GM12878 (cell line): ENCODE data around the gene DUSP14. TPM values are rescaled to one million over a fixed set of nuclear protein-coding genes. Genes with fewer than 3 reads are reported as not detected.

Experiments
- ATAC-seq: fragments of 200-7000 bp; cut with Tn5 transposase; 3 replicates; pipeline ENCODE4 v1.9.1; 2020; ENCODE audit warnings: mild to moderate bottlenecking, moderate library complexity
- BruUV-seq: library from RNA; stranded (reverse); fragments of 400-500 nt; replicated peaks from 2 replicates; lab custom pipeline; 2021; lab: Mats Ljungman, UMichigan
- CTCF ChIA-PET: fragments of 300-600 bp; sonication (Branson Sonifier 250); formaldehyde crosslinking; extraction: SDS; loops from one replicate; lab custom pipeline; 2021; ENCODE audit warnings: inconsistent platforms; lab: Yijun Ruan, JAX
- POLR2A ChIA-PET: fragments of 350-600 bp; formaldehyde crosslinking; extraction: SDS; loops from one replicate; lab custom pipeline; 2021; ENCODE audit warnings: inconsistent platforms; lab: Charles Lee
- RAD21 ChIA-PET: fragments of 300-600 bp; sonication (Branson Sonifier 250); formaldehyde crosslinking; loops from one replicate; lab custom pipeline; 2023; ENCODE audit warnings: antibody characterized with exemption; ENCODE audit not compliant: unreplicated experiment; lab: Charles Lee
- SMC1A ChIA-PET: fragments of 300-600 bp; sonication (Branson Sonifier 250); formaldehyde crosslinking; loops from one replicate; lab custom pipeline; 2023; ENCODE audit not compliant: unreplicated experiment, uncharacterized antibody; lab: Charles Lee
- DNase-seq: peaks from one replicate; pipeline ENCODE4 v3.0.0-alpha.2; 2011; ENCODE audit warnings: low read depth, low spot score
- FAIRE-seq: peaks from 3 replicates; lab custom pipeline; 2011; peaks lifted over from hg19 to GRCh38; lab: Jason Lieb, UNC
- H2AFZ ChIP-seq: 2 replicates; pipeline ENCODE4 v1.6.0; 2011; ENCODE audit warnings: low read depth, low read length, control low read depth; ENCODE audit not compliant: control insufficient read depth
- H3K27ac ChIP-seq: 2 replicates; pipeline ENCODE4 v1.5.1; 2011; ENCODE audit warnings: control low read depth; ENCODE audit not compliant: control insufficient read depth, insufficient read depth
- H3K27me3 ChIP-seq, 2 experiments: replicated peaks in 1 of 2; 2 replicates each; pipeline versions ENCODE4 v1.6.0 to v1.6.1; 2011; ENCODE audit warnings: low read length in 1 of 2; ENCODE audit not compliant: control insufficient read depth in 2 of 2, insufficient read depth in 2 of 2
- H3K36me3 ChIP-seq, 2 experiments: 2 replicates each; pipeline ENCODE4 v1.5.1; 2011; ENCODE audit warnings: low read length in 1 of 2; ENCODE audit not compliant: control insufficient read depth in 2 of 2, insufficient read depth in 2 of 2
- H3K4me1 ChIP-seq: 2 replicates; pipeline ENCODE4 v1.6.1; 2011; ENCODE audit warnings: mild to moderate bottlenecking, low read length, moderate library complexity, mixed read lengths; ENCODE audit not compliant: control insufficient read depth, insufficient read depth
- H3K4me2 ChIP-seq: 2 replicates; pipeline ENCODE4 v1.6.0; 2011; ENCODE audit warnings: control low read depth; ENCODE audit not compliant: control insufficient read depth, insufficient read depth
- H3K4me3 ChIP-seq: fragments of 200-600 bp; sonication (generic); 2 replicates; pipeline ENCODE4 v1.5.1; 2016
- H3K79me2 ChIP-seq: 2 replicates; pipeline ENCODE4 v1.6.0; 2011; ENCODE audit warnings: low read length; ENCODE audit not compliant: control insufficient read depth, insufficient read depth
- H3K9ac ChIP-seq: 2 replicates; pipeline ENCODE4 v1.8.0; 2011; ENCODE audit warnings: low read length, control low read depth, mixed read lengths; ENCODE audit not compliant: control insufficient read depth, insufficient read depth
- H3K9me3 ChIP-seq: replicated peaks from 3 replicates; pipeline ENCODE4 v1.5.1; 2011; ENCODE audit warnings: mild to moderate bottlenecking, low read length; ENCODE audit not compliant: control insufficient read depth, insufficient read depth
- H4K20me1 ChIP-seq: 2 replicates; pipeline ENCODE4 v1.6.0; 2011; ENCODE audit not compliant: control insufficient read depth, insufficient read depth
- CBFB ChIP-seq: IDR thresholded peaks from 2 replicates; pipeline ENCODE4 v1.6.1; 2016; ENCODE audit warnings: antibody characterized with exemption, low read depth
- EED ChIP-seq: sonication (generic); IDR thresholded peaks from 2 replicates; pipeline ENCODE4 v1.6.1; 2016; ENCODE audit warnings: antibody characterized with exemption, low read depth
- HCFC1 ChIP-seq: fragments of 150-350 bp; IDR thresholded peaks from 2 replicates; pipeline ENCODE4 v1.6.1; 2014; ENCODE audit warnings: low read length
- HDAC6 ChIP-seq: fragments of 200-600 bp; sonication (generic); IDR thresholded peaks from one replicate; pipeline ENCODE4 v1.8.0; 2017; ENCODE audit warnings: antibody characterized with exemption; ENCODE audit not compliant: unreplicated experiment
- IKZF2 ChIP-seq, 2 experiments: fragments of 450-650 bp; IDR thresholded peaks; 2 replicates each; pipeline ENCODE4 v1.6.1; 2017; ENCODE audit warnings: mild to moderate bottlenecking in 2 of 2, moderate library complexity in 2 of 2
- JUNB ChIP-seq: IDR thresholded peaks from 2 replicates; pipeline ENCODE4 v1.6.1; 2016; ENCODE audit warnings: antibody characterized with exemption, mild to moderate bottlenecking
- NR2C2 ChIP-seq: IDR thresholded peaks from 2 replicates; pipeline ENCODE4 v1.6.1; 2011; ENCODE audit warnings: borderline replicate concordance, low read depth; ENCODE audit not compliant: control insufficient read depth, insufficient read length
- TBL1XR1 ChIP-seq: IDR thresholded peaks from 2 replicates; pipeline ENCODE4 v1.6.1; 2012; ENCODE audit warnings: low read depth, low read length, improper control_type of control experiment
- ZNF384 ChIP-seq: IDR thresholded peaks from 2 replicates; pipeline ENCODE4 v1.6.1; 2012; ENCODE audit warnings: low read depth, mild to moderate bottlenecking, low read length, improper control_type of control experiment, borderline replicate concordance
- WGBS: methylation state at CpG from one replicate; pipeline ENCODE4 v1.1.6; 2016; ENCODE audit warnings: low lambda C conversion rate; ENCODE audit not compliant: insufficient replicate concordance, insufficient coverage; ENCODE audit errors: missing lambda C conversion rate; 5-methylcytosine and 5-hydroxymethylcytosine counted together
- in situ Hi-C: fragments of 300-500 bp; cut with MboI; formaldehyde crosslinking; loops from 9 replicates; pipeline ENCODE4 v1.14.3; 2018; ENCODE audit warnings: mixed read lengths
- intact Hi-C: fragments of 100-400 bp; cut with micrococcal nuclease; formaldehyde crosslinking; loops from one replicate; pipeline ENCODE4 v1.14.2; 2022; ENCODE audit not compliant: unreplicated experiment
- polyA plus RNA-seq, 11 experiments: library from polyadenylated mRNA; depleted of rRNA in 4 of 11; unstranded in 6 of 11; stranded (reverse) in 5 of 11; fragments of >200 nt; fragmentation: Nextera tagmentation in 4 of 11; fragmentation: Illumina TruSeq in 1 of 11; extraction: Ambion mirVana in 4 of 11; extraction: Trizol in 1 of 11; gene quantifications; 1 replicate in 1 of 11; 2 replicates in 10 of 11; pipeline versions ENCODE4 v1.2.1 to v1.2.3, GENCODE V29; 2011 to 2016; ENCODE audit warnings: inconsistent platforms in 2 of 11, missing spikeins in 2 of 11, low read depth in 1 of 11
- total RNA-seq, 4 experiments: library from RNA; depleted of rRNA in 3 of 4; stranded (reverse); fragments of >200 nt in 3 of 4; fragmentation: Illumina TruSeq in 1 of 4; extraction: Trizol in 1 of 4; gene quantifications; 2 replicates each; pipeline versions ENCODE4 v1.2.1 to v1.2.3, GENCODE V29; 2013 to 2021
- TF ChIP-seq, protein P1 (sequence below): fragments of 450-650 bp; IDR thresholded peaks from 2 replicates; pipeline ENCODE4 v1.6.1; 2017; ENCODE audit warnings: antibody characterized with exemption, mild to moderate bottlenecking, moderate library complexity
- TF ChIP-seq, protein P2 (sequence below): fragments of 450-650 bp; IDR thresholded peaks from 2 replicates; pipeline ENCODE4 v1.6.1; 2014; ENCODE audit warnings: mild to moderate bottlenecking

Gene DUSP14
- total and polyA plus RNA-seq, 10 of the 15 experiments (the other 5 are each of a cell fraction or from before 2014, with no cell fraction given), result 14.5 to 36.5 (median 24.4) TPM

DNA sequence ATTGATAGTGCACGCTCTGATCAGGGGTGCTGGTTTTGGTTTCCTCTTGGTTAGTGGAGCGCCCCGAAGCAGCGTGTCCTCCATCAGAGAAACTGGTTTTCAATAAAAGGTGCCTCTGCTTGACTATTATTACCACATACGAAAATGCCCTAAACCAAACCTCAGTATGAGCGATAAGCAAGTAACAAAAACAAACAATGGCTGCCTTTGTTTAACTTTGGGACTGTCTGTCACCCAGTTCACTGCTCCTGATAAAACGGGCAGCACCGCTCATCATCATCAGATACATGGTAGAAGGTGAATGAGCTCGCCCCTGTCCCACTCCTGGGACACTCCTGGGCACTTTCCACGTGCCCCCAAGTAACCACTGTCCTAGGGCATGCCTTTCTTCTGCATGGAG is 24.0 kb downstream of the DUSP14 start (continued):
- TF ChIP-seq, protein P1, sequence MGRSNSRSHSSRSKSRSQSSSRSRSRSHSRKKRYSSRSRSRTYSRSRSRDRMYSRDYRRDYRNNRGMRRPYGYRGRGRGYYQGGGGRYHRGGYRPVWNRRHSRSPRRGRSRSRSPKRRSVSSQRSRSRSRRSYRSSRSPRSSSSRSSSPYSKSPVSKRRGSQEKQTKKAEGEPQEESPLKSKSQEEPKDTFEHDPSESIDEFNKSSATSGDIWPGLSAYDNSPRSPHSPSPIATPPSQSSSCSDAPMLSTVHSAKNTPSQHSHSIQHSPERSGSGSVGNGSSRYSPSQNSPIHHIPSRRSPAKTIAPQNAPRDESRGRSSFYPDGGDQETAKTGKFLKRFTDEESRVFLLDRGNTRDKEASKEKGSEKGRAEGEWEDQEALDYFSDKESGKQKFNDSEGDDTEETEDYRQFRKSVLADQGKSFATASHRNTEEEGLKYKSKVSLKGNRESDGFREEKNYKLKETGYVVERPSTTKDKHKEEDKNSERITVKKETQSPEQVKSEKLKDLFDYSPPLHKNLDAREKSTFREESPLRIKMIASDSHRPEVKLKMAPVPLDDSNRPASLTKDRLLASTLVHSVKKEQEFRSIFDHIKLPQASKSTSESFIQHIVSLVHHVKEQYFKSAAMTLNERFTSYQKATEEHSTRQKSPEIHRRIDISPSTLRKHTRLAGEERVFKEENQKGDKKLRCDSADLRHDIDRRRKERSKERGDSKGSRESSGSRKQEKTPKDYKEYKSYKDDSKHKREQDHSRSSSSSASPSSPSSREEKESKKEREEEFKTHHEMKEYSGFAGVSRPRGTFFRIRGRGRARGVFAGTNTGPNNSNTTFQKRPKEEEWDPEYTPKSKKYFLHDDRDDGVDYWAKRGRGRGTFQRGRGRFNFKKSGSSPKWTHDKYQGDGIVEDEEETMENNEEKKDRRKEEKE, result no peak
- no peak for TF ChIP-seq CBFB
- no peak for TF ChIP-seq EED
- no peak for TF ChIP-seq HDAC6
- TF ChIP-seq, protein P2, sequence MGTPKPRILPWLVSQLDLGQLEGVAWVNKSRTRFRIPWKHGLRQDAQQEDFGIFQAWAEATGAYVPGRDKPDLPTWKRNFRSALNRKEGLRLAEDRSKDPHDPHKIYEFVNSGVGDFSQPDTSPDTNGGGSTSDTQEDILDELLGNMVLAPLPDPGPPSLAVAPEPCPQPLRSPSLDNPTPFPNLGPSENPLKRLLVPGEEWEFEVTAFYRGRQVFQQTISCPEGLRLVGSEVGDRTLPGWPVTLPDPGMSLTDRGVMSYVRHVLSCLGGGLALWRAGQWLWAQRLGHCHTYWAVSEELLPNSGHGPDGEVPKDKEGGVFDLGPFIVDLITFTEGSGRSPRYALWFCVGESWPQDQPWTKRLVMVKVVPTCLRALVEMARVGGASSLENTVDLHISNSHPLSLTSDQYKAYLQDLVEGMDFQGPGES, result no peak

DNA sequence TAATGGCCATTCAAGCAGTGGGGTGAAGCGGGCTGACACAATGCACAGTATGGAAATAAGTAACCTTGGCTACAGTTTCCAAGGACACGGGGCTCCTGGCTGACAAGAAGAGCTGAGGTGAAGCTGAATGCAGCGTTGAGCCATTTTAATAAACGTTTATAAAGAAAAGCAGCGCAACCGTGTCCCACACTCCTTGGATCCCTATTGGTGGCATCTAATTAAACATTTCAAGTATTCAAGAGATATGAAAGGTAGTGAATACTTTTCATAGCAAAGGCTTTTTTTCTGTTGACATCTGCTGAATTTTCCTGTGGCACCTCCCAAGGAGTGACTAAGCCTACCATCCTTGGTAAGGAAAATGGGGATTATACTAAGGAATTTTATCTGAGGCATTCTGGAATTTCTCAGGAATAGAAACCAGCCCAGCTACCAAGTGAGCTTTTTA is 26.5 kb downstream of the DUSP14 start:
- in situ Hi-C loops, result loop anchor here (25.0 kb wide), 1 partner anchor 871 kb away; no protein-coding TSS in a partner anchor
- SMC1A ChIA-PET, result no interaction called here
- H3K9me3 ChIP-seq, result no peaks in the 10 kb centered on the region
- H2AFZ ChIP-seq, result no peak overlapping the region
- no peak overlapping the region for H3K4me2 ChIP-seq
- H3K9ac ChIP-seq, result no peak overlapping the region
- RAD21 ChIA-PET, result no interaction called here
- TF ChIP-seq HCFC1 (no peak), TBL1XR1 (no peak), ZNF384 (no peak), NR2C2 (no peak), JUNB (no peak), IKZF2 (IDR thresholded peaks at IDR 0.05) (no peak)
- H3K36me3 ChIP-seq, result peaks cover 14 to 32% of the 10 kb centered on the region in 2 experiments
- no peak for ATAC-seq
- intact Hi-C loops, result no loop called here
- no peak overlapping the region for H3K4me3 ChIP-seq
- no peak overlapping the region for H3K27ac ChIP-seq
- DNase-seq, result no peak
- no TSS peak for BruUV-seq
- no peaks in the 10 kb centered on the region for H3K4me1 ChIP-seq
- WGBS, result 99% methylated on average over 6 of the region's 6 CpGs
- H3K27me3 ChIP-seq, result no peaks in the 10 kb centered on the region
- POLR2A ChIA-PET, result no interaction called here
- no peaks in the 10 kb centered on the region for H3K79me2 ChIP-seq
- no peak for FAIRE-seq
- no peaks in the 10 kb centered on the region for H4K20me1 ChIP-seq
- CTCF ChIA-PET, result no interaction called here
